Thyroid gland (tissue), 4 donors: ENCODE data around the gene OR4M1.

ENCODE experiments used
- CTCF ChIP-seq, 6 experiments: fragments of 200-600 bp in 3 of 6; fragments of 450-650 bp in 3 of 6; sonication (generic) in 3 of 6; IDR thresholded peaks; one replicate each; pipeline ENCODE4 v1.5.1; 2016 to 2019; ENCODE audit warnings: antibody characterized with exemption in 6 of 6, mild to moderate bottlenecking in 2 of 6, inconsistent platforms in 1 of 6, moderate library complexity in 1 of 6
- POLR2A ChIP-seq, 2 donors: fragments of 450-650 bp; IDR thresholded peaks; one replicate each; pipeline ENCODE4 v1.6.1; 2017; ENCODE audit warnings: antibody characterized with exemption in 2 of 2, mild to moderate bottlenecking in 2 of 2, moderate library complexity in 1 of 2

- no peak for TF ChIP-seq POLR2A (IDR thresholded peaks at IDR 0.05)
- TF ChIP-seq CTCF (IDR thresholded peaks at IDR 0.05): no peak
These were observed 43.9 kb upstream of the OR4M1 start for GRCh38 chr14:19729359-19729758.
